Osteoblast (primary cell): Measurements from ENCODE around the gene CEBPG. TPM values are rescaled to one million over a fixed set of nuclear protein-coding genes. Genes with fewer than 3 reads are reported as not detected.

Experiments used
- DNase-seq: peaks from one replicate; pipeline ENCODE4 v3.0.0; 2011; ENCODE audit warnings: low spot score, mixed read lengths; ENCODE audit not compliant: insufficient read length; ENCODE audit errors: missing footprints
- H2AFZ ChIP-seq: 2 replicates; pipeline ENCODE4 v1.6.0; 2011; ENCODE audit warnings: mild to moderate bottlenecking, low read length
- H3K27ac ChIP-seq: 2 replicates; pipeline ENCODE4 v1.5.1; 2011; ENCODE audit warnings: mild to moderate bottlenecking, low read depth, low read length, moderate library complexity
- H3K27me3 ChIP-seq: 2 replicates; pipeline ENCODE4 v1.6.0; 2012; ENCODE audit warnings: mild to moderate bottlenecking, control low read depth, inconsistent platforms, low read length, moderate library complexity; ENCODE audit not compliant: insufficient read depth
- H3K36me3 ChIP-seq: 2 replicates; pipeline ENCODE4 v1.5.1; 2011; ENCODE audit warnings: mild to moderate bottlenecking, low read length, control low read depth, moderate library complexity; ENCODE audit not compliant: insufficient read depth
- H3K4me1 ChIP-seq: 2 replicates; pipeline ENCODE4 v1.5.1; 2011; ENCODE audit warnings: mild to moderate bottlenecking, low read length, control low read depth, moderate library complexity; ENCODE audit not compliant: insufficient read depth
- H3K4me2 ChIP-seq: 2 replicates; pipeline ENCODE4 v1.6.0; 2011; ENCODE audit warnings: mild to moderate bottlenecking, low read length; ENCODE audit not compliant: insufficient read depth
- H3K4me3 ChIP-seq: fragments of 200-600 bp; sonication (generic); 3 replicates; pipeline ENCODE4 v1.5.1; 2012; ENCODE audit warnings: mild to moderate bottlenecking, low read length, inconsistent platforms; ENCODE audit not compliant: insufficient read depth
- H3K79me2 ChIP-seq: 2 replicates; pipeline ENCODE4 v1.6.0; 2012; ENCODE audit warnings: mild to moderate bottlenecking, low read length, control low read depth, inconsistent platforms; ENCODE audit not compliant: insufficient read depth
- H3K9me3 ChIP-seq: 2 replicates; pipeline ENCODE4 v1.5.1; 2011; ENCODE audit warnings: low read depth, low read length, control low read depth
- H4K20me1 ChIP-seq: 2 replicates; pipeline ENCODE4 v1.6.0; 2012; ENCODE audit warnings: mild to moderate bottlenecking, low read length, control low read depth; ENCODE audit not compliant: insufficient read depth
- total RNA-seq: library from RNA; depleted of rRNA; stranded (reverse); fragments of >200 nt; gene quantifications from 2 replicates; pipeline ENCODE4 v1.2.3, GENCODE V29; 2012
- TF ChIP-seq, protein P1 (sequence below): IDR thresholded peaks from 2 replicates; pipeline ENCODE4 v1.5.1; 2011; ENCODE audit warnings: mild to moderate bottlenecking, low read depth, low read length, moderate library complexity; ENCODE audit errors: extremely low read depth

Gene CEBPG
- total RNA-seq, 1 donor: 35.5 TPM

- no peak overlapping the region for H3K4me2 ChIP-seq
- H3K4me1 ChIP-seq: no peaks in the 10 kb centered on the region
- H3K36me3 ChIP-seq: no peaks in the 10 kb centered on the region
- no peak for DNase-seq
- H3K27ac ChIP-seq: no peak overlapping the region
- TF ChIP-seq, protein P1, sequence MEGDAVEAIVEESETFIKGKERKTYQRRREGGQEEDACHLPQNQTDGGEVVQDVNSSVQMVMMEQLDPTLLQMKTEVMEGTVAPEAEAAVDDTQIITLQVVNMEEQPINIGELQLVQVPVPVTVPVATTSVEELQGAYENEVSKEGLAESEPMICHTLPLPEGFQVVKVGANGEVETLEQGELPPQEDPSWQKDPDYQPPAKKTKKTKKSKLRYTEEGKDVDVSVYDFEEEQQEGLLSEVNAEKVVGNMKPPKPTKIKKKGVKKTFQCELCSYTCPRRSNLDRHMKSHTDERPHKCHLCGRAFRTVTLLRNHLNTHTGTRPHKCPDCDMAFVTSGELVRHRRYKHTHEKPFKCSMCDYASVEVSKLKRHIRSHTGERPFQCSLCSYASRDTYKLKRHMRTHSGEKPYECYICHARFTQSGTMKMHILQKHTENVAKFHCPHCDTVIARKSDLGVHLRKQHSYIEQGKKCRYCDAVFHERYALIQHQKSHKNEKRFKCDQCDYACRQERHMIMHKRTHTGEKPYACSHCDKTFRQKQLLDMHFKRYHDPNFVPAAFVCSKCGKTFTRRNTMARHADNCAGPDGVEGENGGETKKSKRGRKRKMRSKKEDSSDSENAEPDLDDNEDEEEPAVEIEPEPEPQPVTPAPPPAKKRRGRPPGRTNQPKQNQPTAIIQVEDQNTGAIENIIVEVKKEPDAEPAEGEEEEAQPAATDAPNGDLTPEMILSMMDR: no peak
- H2AFZ ChIP-seq: no peak overlapping the region
- no peaks in the 10 kb centered on the region for H3K79me2 ChIP-seq
- no peak overlapping the region for H3K4me3 ChIP-seq
- H3K9me3 ChIP-seq: no peaks in the 10 kb centered on the region
- H4K20me1 ChIP-seq: no peaks in the 10 kb centered on the region
- H3K27me3 ChIP-seq: peaks cover 63% of the 10 kb centered on the region
These were observed 30.2 kb upstream of the CEBPG start for GRCh38 chr19:33343301-33343700.

DNA sequence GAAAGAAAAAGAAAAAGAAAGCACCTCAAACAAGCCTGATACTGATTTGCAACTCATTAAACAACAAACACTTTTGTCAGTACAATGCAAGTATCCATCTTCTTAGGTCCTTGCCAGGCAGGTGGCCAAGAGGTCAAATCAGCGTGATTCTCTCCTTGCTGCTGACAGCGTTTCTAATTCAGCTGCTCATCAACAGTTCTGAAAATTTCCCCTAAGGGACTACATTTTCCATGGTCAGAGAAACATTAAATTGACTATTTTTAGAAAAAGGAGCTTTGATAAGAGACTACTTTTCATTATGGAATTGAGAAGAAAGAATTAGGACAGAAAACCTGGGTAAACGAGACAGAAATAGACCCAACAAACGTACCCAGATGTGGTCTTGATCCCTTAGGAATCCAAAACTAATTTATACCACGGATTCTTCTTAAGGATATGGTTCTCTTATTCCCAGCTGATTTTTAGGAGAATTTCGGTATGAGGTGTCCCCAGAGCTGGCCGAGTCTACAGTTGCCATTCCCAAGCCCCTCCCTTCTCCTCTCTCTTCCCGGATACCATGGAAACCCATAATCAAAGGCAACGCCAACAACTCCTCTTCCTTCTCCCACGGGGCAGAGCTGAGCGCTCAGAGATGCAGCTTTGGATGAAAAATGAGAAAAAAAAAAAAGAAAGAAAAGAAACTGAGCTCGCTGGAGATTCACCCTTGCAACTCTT lies 29.5 kb upstream of the CEBPG start:
- Histone ChIP-seq H3K9me3 (no peaks in the 10 kb centered on the region), H3K27me3 (peaks cover 63% of the 10 kb centered on the region), H3K4me3 (no peak overlapping the region), H4K20me1 (no peaks in the 10 kb centered on the region), H3K4me1 (no peaks in the 10 kb centered on the region), H3K36me3 (no peaks in the 10 kb centered on the region), H2AFZ (no peak overlapping the region), H3K79me2 (no peaks in the 10 kb centered on the region), H3K4me2 (no peak overlapping the region), H3K27ac (no peak overlapping the region)
- TF ChIP-seq, protein P1: no peak
- no peak for DNase-seq

GRCh38 chr19:33344573-33344925 lies 29.0 kb upstream of the CEBPG start:
- Histone ChIP-seq H3K4me1 (no peaks in the 10 kb centered on the region), H3K79me2 (no peaks in the 10 kb centered on the region), H4K20me1 (no peaks in the 10 kb centered on the region), H3K27ac (no peak overlapping the region), H2AFZ (no peak overlapping the region), H3K4me3 (no peak overlapping the region), H3K4me2 (no peak overlapping the region), H3K27me3 (peaks cover 63% of the 10 kb centered on the region), H3K9me3 (no peaks in the 10 kb centered on the region), H3K36me3 (no peaks in the 10 kb centered on the region)
- TF ChIP-seq, protein P1: no peak
- no peak for DNase-seq

- no peaks in the 10 kb centered on the region for H3K79me2 ChIP-seq
- H3K36me3 ChIP-seq: no peaks in the 10 kb centered on the region
- H3K4me3 ChIP-seq: no peak overlapping the region
- no peaks in the 10 kb centered on the region for H3K4me1 ChIP-seq
- H4K20me1 ChIP-seq: no peaks in the 10 kb centered on the region
- H2AFZ ChIP-seq: no peak overlapping the region
- no peak overlapping the region for H3K27ac ChIP-seq
- no peaks in the 10 kb centered on the region for H3K9me3 ChIP-seq
- no peak for DNase-seq
- peaks cover 63% of the 10 kb centered on the region for H3K27me3 ChIP-seq
- H3K4me2 ChIP-seq: no peak overlapping the region
- TF ChIP-seq, protein P1: no peak
These were observed 28.3 kb upstream of the CEBPG start for GRCh38 chr19:33345163-33345562.
